Stomach (tissue), 4 donors: ENCODE measurements around the gene VSTM2B.

ENCODE experiments used
- CTCF ChIP-seq, 7 experiments: fragments of 450-650 bp in 4 of 7; fragments of 200-600 bp in 3 of 7; sonication (generic) in 3 of 7; IDR thresholded peaks; one replicate each; pipeline ENCODE4 v1.5.1; 2016 to 2019; ENCODE audit warnings: antibody characterized with exemption in 7 of 7, control low read depth in 2 of 7, mild to moderate bottlenecking in 1 of 7
- EP300 ChIP-seq: sonication (generic); formaldehyde crosslinking; IDR thresholded peaks from one replicate; pipeline ENCODE4 v1.6.1; 2017; ENCODE audit warnings: antibody characterized with exemption

GRCh38 chr19:29596080-29596727 lies 70.4 kb downstream of the VSTM2B start:
- TF ChIP-seq CTCF (IDR thresholded peaks at IDR 0.05) (no peak), EP300 (no peak)
